HEK293 (cell line): ENCODE measurements around the gene KLRD1.

Experiments
- CTCF ChIA-PET: fragments of 350-600 bp; formaldehyde crosslinking; extraction: SDS; loops from one replicate; lab custom pipeline; 2021; ENCODE audit warnings: antibody characterized with exemption; lab: Yijun Ruan, JAX
- POLR2A ChIA-PET: fragments of 300-600 bp; formaldehyde crosslinking; extraction: SDS; loops from one replicate; lab custom pipeline; 2020; ENCODE audit warnings: antibody characterized with exemption, inconsistent platforms; lab: Yijun Ruan, JAX
- H3K27ac ChIP-seq: fragments of 200-500 bp; sonication (Bioruptor generic); 2 replicates; pipeline ENCODE4 v1.5.1; 2014; ENCODE audit warnings: low read depth, low read length, control low read depth, inconsistent platforms; ENCODE audit errors: extremely low read depth
- H3K36me3 ChIP-seq, 2 experiments: fragments of 200-500 bp in 1 of 2; sonication (Bioruptor generic) in 1 of 2; 1 replicate in 1 of 2; 2 replicates in 1 of 2; pipeline ENCODE4 v1.5.1; 2014 to 2017; ENCODE audit warnings: inconsistent platforms in 2 of 2, low read length in 2 of 2; ENCODE audit not compliant: control insufficient read depth in 2 of 2, insufficient read depth in 1 of 2
- H3K4me1 ChIP-seq: fragments of 200-500 bp; sonication (Bioruptor generic); 2 replicates; pipeline ENCODE4 v1.5.1; 2014; ENCODE audit warnings: mild to moderate bottlenecking, low read length, inconsistent platforms; ENCODE audit not compliant: control insufficient read depth, insufficient read depth
- H3K4me3 ChIP-seq: 2 replicates; pipeline ENCODE4 v1.5.1; 2011; ENCODE audit warnings: low read depth, mild to moderate bottlenecking, control low read depth, low read length, moderate library complexity
- H3K9me3 ChIP-seq: fragments of 200-500 bp; sonication (Bioruptor generic); 2 replicates; pipeline ENCODE4 v1.5.1; 2014; ENCODE audit warnings: low read depth, low read length, inconsistent platforms; ENCODE audit not compliant: control insufficient read depth, insufficient read depth
- GFI1B ChIP-seq: fragments of 450-650 bp; formaldehyde crosslinking; IDR thresholded peaks from 2 replicates; pipeline ENCODE4 v1.5.1; 2016; ENCODE audit warnings: missing biosample characterization, missing genetic modification characterization
- KLF16 ChIP-seq: fragments of 450-650 bp; formaldehyde crosslinking; IDR thresholded peaks from 2 replicates; pipeline ENCODE4 v1.5.1; 2017; ENCODE audit warnings: missing biosample characterization, missing genetic modification characterization
- KLF8 ChIP-seq: fragments of 450-650 bp; formaldehyde crosslinking; IDR thresholded peaks from 2 replicates; pipeline ENCODE4 v1.5.1; 2016; ENCODE audit warnings: missing biosample characterization, missing genetic modification characterization
- SP2 ChIP-seq: fragments of 450-650 bp; formaldehyde crosslinking; IDR thresholded peaks from 2 replicates; pipeline ENCODE4 v1.5.1; 2016; ENCODE audit warnings: missing biosample characterization, missing genetic modification characterization
- TRIM28 ChIP-seq: IDR thresholded peaks from 2 replicates; pipeline ENCODE4 v1.6.1; 2011; ENCODE audit warnings: low read length, control low read depth, borderline replicate concordance
- ZBTB21 ChIP-seq: fragments of 450-650 bp; formaldehyde crosslinking; IDR thresholded peaks from 2 replicates; pipeline ENCODE4 v1.5.1; 2017; ENCODE audit warnings: missing biosample characterization, missing genetic modification characterization
- ZNF169 ChIP-seq: fragments of 450-650 bp; formaldehyde crosslinking; IDR thresholded peaks from 2 replicates; pipeline ENCODE4 v1.5.1; 2016; ENCODE audit warnings: missing biosample characterization, missing genetic modification characterization
- ZNF324 ChIP-seq: fragments of 450-650 bp; formaldehyde crosslinking; IDR thresholded peaks from 2 replicates; pipeline ENCODE4 v1.5.1; 2016; ENCODE audit warnings: missing biosample characterization, missing genetic modification characterization
- ZNF544 ChIP-seq: fragments of 450-650 bp; formaldehyde crosslinking; IDR thresholded peaks from 2 replicates; pipeline ENCODE4 v1.5.0; 2017; ENCODE audit warnings: missing biosample characterization, missing genetic modification characterization
- ZNF560 ChIP-seq: fragments of 450-650 bp; formaldehyde crosslinking; IDR thresholded peaks from 2 replicates; pipeline ENCODE4 v1.5.1; 2017; ENCODE audit warnings: missing biosample characterization, missing genetic modification characterization, borderline replicate concordance
- ZNF677 ChIP-seq: fragments of 450-650 bp; IDR thresholded peaks from 2 replicates; pipeline ENCODE4 v1.5.0; 2018; ENCODE audit warnings: missing biosample characterization, mild to moderate bottlenecking, missing genetic modification characterization, moderate library complexity
- ZNF76 ChIP-seq: fragments of 450-650 bp; formaldehyde crosslinking; IDR thresholded peaks from 2 replicates; pipeline ENCODE4; 2016; ENCODE audit warnings: low read depth, missing biosample characterization, missing genetic modification characterization, borderline replicate concordance
- TF ChIP-seq, protein P1 (sequence below): fragments of 450-650 bp; formaldehyde crosslinking; IDR thresholded peaks from 2 replicates; pipeline ENCODE4 v1.5.1; 2016; ENCODE audit warnings: missing biosample characterization, missing genetic modification characterization
- TF ChIP-seq, protein P2 (sequence below): fragments of 450-650 bp; formaldehyde crosslinking; IDR thresholded peaks from 2 replicates; pipeline ENCODE4 v1.5.1; 2016; ENCODE audit warnings: missing biosample characterization, missing genetic modification characterization
- TF ChIP-seq, protein P3 (sequence below): fragments of 450-650 bp; formaldehyde crosslinking; IDR thresholded peaks from 2 replicates; pipeline ENCODE4 v1.5.1; 2016; ENCODE audit warnings: missing biosample characterization, missing genetic modification characterization
- TF ChIP-seq, protein P4 (sequence below): fragments of 450-650 bp; formaldehyde crosslinking; IDR thresholded peaks from 2 replicates; pipeline ENCODE4 v1.5.1; 2016; ENCODE audit warnings: missing biosample characterization, missing genetic modification characterization
- TF ChIP-seq, protein P5 (sequence below): fragments of 450-650 bp; formaldehyde crosslinking; IDR thresholded peaks from 2 replicates; pipeline ENCODE4 v1.5.1; 2016; ENCODE audit warnings: missing biosample characterization, missing genetic modification characterization, borderline replicate concordance
- TF ChIP-seq, protein P6 (sequence below): fragments of 450-650 bp; formaldehyde crosslinking; IDR thresholded peaks from 2 replicates; pipeline ENCODE4 v1.5.1; 2016; ENCODE audit warnings: missing biosample characterization, missing genetic modification characterization, low read depth
- TF ChIP-seq, protein P7 (sequence below): fragments of 450-650 bp; formaldehyde crosslinking; IDR thresholded peaks from 2 replicates; pipeline ENCODE4; 2016; ENCODE audit warnings: missing biosample characterization, missing genetic modification characterization

KLRD1 gene

DNA sequence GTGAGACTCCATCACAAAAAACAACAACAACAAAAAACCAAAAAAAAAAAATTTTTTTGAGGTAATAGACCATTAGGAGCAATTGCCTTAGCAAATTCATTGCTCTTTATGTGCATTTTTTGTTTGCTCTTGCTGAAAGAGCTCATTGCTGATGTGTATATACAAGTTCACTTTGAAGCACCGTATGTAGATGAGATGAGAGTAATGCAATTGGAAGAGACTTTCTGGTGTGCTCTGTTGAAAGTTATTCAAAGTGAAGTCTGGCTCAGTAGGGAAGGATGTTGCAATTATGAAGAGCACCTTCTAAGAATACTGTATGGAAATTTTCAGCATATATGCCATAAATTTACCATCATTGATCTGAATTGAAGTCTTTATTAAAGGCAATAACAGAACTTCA, 46.7 kb upstream of the KLRD1 start (continued):
- TF ChIP-seq, protein P1, sequence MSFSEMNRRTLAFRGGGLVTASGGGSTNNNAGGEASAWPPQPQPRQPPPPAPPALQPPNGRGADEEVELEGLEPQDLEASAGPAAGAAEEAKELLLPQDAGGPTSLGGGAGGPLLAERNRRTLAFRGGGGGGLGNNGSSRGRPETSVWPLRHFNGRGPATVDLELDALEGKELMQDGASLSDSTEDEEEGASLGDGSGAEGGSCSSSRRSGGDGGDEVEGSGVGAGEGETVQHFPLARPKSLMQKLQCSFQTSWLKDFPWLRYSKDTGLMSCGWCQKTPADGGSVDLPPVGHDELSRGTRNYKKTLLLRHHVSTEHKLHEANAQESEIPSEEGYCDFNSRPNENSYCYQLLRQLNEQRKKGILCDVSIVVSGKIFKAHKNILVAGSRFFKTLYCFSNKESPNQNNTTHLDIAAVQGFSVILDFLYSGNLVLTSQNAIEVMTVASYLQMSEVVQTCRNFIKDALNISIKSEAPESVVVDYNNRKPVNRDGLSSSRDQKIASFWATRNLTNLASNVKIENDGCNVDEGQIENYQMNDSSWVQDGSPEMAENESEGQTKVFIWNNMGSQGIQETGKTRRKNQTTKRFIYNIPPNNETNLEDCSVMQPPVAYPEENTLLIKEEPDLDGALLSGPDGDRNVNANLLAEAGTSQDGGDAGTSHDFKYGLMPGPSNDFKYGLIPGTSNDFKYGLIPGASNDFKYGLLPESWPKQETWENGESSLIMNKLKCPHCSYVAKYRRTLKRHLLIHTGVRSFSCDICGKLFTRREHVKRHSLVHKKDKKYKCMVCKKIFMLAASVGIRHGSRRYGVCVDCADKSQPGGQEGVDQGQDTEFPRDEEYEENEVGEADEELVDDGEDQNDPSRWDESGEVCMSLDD (tag by site-specific recombination): no peak
- TF ChIP-seq ZNF169 (tag by site-specific recombination): no peak
- no peak for TF ChIP-seq ZBTB21
- TF ChIP-seq, protein P2, sequence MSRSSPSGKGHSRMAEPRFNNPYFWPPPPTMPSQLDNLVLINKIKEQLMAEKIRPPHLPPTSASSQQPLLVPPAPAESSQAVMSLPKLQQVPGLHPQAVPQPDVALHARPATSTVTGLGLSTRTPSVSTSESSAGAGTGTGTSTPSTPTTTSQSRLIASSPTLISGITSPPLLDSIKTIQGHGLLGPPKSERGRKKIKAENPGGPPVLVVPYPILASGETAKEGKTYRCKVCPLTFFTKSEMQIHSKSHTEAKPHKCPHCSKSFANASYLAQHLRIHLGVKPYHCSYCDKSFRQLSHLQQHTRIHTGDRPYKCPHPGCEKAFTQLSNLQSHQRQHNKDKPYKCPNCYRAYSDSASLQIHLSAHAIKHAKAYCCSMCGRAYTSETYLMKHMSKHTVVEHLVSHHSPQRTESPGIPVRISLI (tag by site-specific recombination): no peak
- TF ChIP-seq GFI1B (tag by site-specific recombination): no peak
- TF ChIP-seq, all 188 proteins: peak for 0

DNA sequence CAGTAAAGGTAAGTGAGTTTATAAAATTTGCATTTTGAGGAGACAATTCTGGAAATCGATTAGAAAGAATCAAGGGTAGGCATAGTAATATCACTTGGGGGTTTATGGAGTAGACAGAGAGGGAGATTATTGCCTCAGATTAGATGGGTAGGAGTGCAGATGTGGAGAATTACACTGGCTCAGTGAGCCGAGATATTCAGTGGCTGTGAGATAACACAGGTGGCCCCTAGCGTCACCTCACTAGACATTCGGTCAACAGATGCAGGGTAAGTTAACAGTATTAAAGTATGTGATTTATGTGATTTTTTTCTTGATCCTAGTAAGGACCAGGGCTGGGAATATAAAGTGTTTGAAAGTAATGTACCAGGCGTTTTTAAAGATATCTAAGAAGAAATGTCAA, 39.6 kb upstream of the KLRD1 start:
- H3K36me3 ChIP-seq: no peaks in the 10 kb centered on the region
- no peaks in the 10 kb centered on the region for H3K9me3 ChIP-seq
- ChIA-PET CTCF (no interaction called here), POLR2A (no interaction called here)
- TF ChIP-seq, protein P3, sequence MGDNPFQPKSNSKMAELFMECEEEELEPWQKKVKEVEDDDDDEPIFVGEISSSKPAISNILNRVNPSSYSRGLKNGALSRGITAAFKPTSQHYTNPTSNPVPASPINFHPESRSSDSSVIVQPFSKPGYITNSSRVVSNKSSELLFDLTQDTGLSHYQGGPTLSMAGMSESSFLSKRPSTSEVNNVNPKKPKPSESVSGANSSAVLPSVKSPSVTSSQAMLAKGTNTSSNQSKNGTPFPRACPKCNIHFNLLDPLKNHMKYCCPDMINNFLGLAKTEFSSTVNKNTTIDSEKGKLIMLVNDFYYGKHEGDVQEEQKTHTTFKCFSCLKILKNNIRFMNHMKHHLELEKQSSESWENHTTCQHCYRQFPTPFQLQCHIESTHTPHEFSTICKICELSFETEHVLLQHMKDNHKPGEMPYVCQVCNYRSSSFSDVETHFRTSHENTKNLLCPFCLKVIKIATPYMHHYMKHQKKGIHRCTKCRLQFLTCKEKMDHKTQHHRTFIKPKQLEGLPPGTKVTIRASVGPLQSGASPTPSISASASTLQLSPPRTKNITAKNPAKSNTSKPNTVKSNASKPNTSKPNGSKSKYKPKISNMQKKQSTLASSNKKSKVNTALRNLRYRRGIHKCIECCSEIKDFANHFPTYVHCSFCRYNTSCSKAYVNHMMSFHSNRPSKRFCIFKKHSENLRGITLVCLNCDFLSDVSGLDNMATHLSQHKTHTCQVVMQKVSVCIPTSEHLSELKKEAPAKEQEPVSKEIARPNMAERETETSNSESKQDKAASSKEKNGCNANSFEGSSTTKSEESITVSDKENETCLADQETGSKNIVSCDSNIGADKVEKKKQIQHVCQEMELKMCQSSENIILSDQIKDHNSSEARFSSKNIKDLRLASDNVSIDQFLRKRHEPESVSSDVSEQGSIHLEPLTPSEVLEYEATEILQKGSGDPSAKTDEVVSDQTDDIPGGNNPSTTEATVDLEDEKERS: no peak
- TF ChIP-seq KLF16 (tag by site-specific recombination): no peak
- TF ChIP-seq, protein P4, sequence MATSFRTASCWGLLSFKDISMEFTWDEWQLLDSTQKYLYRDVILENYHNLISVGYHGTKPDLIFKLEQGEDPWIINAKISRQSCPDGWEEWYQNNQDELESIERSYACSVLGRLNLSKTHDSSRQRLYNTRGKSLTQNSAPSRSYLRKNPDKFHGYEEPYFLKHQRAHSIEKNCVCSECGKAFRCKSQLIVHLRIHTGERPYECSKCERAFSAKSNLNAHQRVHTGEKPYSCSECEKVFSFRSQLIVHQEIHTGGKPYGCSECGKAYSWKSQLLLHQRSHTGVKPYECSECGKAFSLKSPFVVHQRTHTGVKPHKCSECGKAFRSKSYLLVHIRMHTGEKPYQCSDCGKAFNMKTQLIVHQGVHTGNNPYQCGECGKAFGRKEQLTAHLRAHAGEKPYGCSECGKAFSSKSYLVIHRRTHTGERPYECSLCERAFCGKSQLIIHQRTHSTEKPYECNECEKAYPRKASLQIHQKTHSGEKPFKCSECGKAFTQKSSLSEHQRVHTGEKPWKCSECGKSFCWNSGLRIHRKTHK: no peak
- TF ChIP-seq ZNF76 (tag by site-specific recombination): no peak
- TF ChIP-seq, protein P5, sequence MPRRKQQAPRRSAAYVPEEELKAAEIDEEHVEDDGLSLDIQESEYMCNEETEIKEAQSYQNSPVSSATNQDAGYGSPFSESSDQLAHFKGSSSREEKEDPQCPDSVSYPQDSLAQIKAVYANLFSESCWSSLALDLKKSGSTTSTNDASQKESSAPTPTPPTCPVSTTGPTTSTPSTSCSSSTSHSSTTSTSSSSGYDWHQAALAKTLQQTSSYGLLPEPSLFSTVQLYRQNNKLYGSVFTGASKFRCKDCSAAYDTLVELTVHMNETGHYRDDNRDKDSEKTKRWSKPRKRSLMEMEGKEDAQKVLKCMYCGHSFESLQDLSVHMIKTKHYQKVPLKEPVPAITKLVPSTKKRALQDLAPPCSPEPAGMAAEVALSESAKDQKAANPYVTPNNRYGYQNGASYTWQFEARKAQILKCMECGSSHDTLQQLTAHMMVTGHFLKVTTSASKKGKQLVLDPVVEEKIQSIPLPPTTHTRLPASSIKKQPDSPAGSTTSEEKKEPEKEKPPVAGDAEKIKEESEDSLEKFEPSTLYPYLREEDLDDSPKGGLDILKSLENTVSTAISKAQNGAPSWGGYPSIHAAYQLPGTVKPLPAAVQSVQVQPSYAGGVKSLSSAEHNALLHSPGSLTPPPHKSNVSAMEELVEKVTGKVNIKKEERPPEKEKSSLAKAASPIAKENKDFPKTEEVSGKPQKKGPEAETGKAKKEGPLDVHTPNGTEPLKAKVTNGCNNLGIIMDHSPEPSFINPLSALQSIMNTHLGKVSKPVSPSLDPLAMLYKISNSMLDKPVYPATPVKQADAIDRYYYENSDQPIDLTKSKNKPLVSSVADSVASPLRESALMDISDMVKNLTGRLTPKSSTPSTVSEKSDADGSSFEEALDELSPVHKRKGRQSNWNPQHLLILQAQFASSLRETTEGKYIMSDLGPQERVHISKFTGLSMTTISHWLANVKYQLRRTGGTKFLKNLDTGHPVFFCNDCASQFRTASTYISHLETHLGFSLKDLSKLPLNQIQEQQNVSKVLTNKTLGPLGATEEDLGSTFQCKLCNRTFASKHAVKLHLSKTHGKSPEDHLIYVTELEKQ (tag by site-specific recombination): no peak
- TF ChIP-seq, protein P6, sequence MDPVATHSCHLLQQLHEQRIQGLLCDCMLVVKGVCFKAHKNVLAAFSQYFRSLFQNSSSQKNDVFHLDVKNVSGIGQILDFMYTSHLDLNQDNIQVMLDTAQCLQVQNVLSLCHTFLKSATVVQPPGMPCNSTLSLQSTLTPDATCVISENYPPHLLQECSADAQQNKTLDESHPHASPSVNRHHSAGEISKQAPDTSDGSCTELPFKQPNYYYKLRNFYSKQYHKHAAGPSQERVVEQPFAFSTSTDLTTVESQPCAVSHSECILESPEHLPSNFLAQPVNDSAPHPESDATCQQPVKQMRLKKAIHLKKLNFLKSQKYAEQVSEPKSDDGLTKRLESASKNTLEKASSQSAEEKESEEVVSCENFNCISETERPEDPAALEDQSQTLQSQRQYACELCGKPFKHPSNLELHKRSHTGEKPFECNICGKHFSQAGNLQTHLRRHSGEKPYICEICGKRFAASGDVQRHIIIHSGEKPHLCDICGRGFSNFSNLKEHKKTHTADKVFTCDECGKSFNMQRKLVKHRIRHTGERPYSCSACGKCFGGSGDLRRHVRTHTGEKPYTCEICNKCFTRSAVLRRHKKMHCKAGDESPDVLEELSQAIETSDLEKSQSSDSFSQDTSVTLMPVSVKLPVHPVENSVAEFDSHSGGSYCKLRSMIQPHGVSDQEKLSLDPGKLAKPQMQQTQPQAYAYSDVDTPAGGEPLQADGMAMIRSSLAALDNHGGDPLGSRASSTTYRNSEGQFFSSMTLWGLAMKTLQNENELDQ (tag by site-specific recombination): no peak
- no peak for TF ChIP-seq ZNF560 (tag by site-specific recombination)
- TF ChIP-seq, protein P7, sequence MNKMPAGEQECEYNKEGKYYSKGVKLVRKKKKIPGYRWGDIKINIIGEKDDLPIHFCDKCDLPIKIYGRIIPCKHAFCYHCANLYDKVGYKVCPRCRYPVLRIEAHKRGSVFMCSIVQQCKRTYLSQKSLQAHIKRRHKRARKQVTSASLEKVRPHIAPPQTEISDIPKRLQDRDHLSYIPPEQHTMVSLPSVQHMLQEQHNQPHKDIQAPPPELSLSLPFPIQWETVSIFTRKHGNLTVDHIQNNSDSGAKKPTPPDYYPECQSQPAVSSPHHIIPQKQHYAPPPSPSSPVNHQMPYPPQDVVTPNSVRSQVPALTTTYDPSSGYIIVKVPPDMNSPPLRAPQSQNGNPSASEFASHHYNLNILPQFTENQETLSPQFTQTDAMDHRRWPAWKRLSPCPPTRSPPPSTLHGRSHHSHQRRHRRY (tag by site-specific recombination): no peak
- no peak for TF ChIP-seq ZNF324 (tag by site-specific recombination)
- no peak for TF ChIP-seq SP2 (tag by site-specific recombination)
- no peak for TF ChIP-seq ZNF677 (tag by site-specific recombination)
- TF ChIP-seq ZNF544 (tag by site-specific recombination): no peak
- no peak for TF ChIP-seq TRIM28
- TF ChIP-seq KLF8: no peak
- no peaks in the 10 kb centered on the region for H3K4me1 ChIP-seq
- no peak overlapping the region for H3K27ac ChIP-seq
- no peak overlapping the region for H3K4me3 ChIP-seq
